ENCODE measurements around the gene SUFU.

GRCh38 chr10:102678068-102678400 lies 174.3 kb downstream of the SUFU start:
- TF ChIP-seq CTCF (IDR thresholded peaks at IDR 0.05; ENCODE audit: borderline replicate concordance, extremely low read depth, low read length, poor library complexity, severe bottlenecking) (no peak), EZH2 (IDR thresholded peaks at IDR 0.05; ENCODE audit: borderline replicate concordance, low read depth, low read length, severe bottlenecking) (no peak)
